ENCODE results near the gene NDUFB6. TPM values are rescaled to one million over a fixed set of nuclear protein-coding genes. Genes with fewer than 3 reads are reported as not detected.

The NDUFB6 gene
- total and polyA plus RNA-seq, 2 of the 4 experiments (the other 2 are of a cell fraction), result 24.2 to 51.0 TPM

DNA sequence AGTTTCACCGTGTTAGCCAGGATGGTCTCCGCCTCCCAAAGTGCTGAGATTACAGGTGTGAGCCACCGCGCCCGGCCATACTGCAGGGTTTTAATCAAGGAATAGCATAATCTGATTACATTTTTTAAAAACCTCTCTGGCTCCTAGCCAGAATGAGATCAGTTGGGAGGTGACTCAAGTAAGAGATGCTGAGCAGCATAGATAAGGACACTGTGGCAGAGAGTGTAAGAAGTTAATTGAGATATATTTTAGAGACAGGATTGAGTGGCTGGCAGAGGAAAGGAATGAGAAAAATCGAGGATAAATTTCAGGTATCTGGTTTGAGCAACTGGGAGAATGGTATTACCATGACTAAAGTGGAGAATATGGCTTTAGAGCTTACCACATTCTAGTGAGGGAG lies 39.6 kb downstream of the NDUFB6 start:
- in situ Hi-C loops (cut with MboI; ENCODE audit: low sequenced_read_pairs) (no loop called here), dilution Hi-C loops (cut with HindIII; ENCODE audit: low sequenced_read_pairs, unreplicated experiment) (no loop called here), intact Hi-C loops (cut with micrococcal nuclease) (no loop called here)
- Histone ChIP-seq H3K36me3 (ENCODE audit: control insufficient read depth, insufficient read depth, low read length) (no peaks in the 10 kb centered on the region), H4K20me1 (ENCODE audit: insufficient read depth, low read length) (no peaks in the 10 kb centered on the region), H3K56ac (ENCODE audit: extremely low read depth, insufficient read depth, low read length) (no peak overlapping the region), H3K9me3 (ENCODE audit: control insufficient read depth, insufficient read depth, low read length) (no peaks in the 10 kb centered on the region), H3K4ac (ENCODE audit: low read depth, low read length) (no peak overlapping the region), H3K23ac (ENCODE audit: low read depth, low read length) (no peak overlapping the region), H2BK5ac (ENCODE audit: low read depth, low read length, poor library complexity, severe bottlenecking) (no peak overlapping the region), H3K9ac (ENCODE audit: low read depth, low read length) (no peak overlapping the region), H4K5ac (ENCODE audit: low read depth, low read length) (no peak overlapping the region), H4K8ac (ENCODE audit: low read depth in 2 of 2, low read length in 2 of 2) (no peak overlapping the region), H2BK20ac (ENCODE audit: low read depth, low read length) (no peak overlapping the region), H2BK120ac (ENCODE audit: low read depth, low read length) (no peak overlapping the region), H3K4me1 (ENCODE audit: control insufficient read depth, insufficient read depth, low read length) (peaks cover 2% of the 10 kb centered on the region; the same call in 1 of the 2 replicates), H2AK9ac (replicated peaks; ENCODE audit: low read depth, low read length, poor library complexity) (no peak overlapping the region), H3K27me3 (ENCODE audit: control insufficient read depth, insufficient read depth, low read length) (no peaks in the 10 kb centered on the region), H3K79me1 (ENCODE audit: low read depth in 1 of 2, low read length in 2 of 2) (peaks cover 5 to 15% of the 10 kb centered on the region in 2 experiments; a peak in 2 of 4 replicates), H3K27ac (ENCODE audit: insufficient read depth, low read length) (no peak overlapping the region), H4K91ac (ENCODE audit: insufficient read depth, low read depth, low read length) (no peak overlapping the region), H3K14ac (replicated peaks; ENCODE audit: low read depth, low read length) (no peak overlapping the region), H3K18ac (ENCODE audit: low read depth, low read length) (no peak overlapping the region), H2AK5ac (ENCODE audit: low read depth, low read length) (no peak overlapping the region), H3K9me1 (ENCODE audit: insufficient read depth, low read length) (no peaks in the 10 kb centered on the region), H2BK15ac (ENCODE audit: low read depth, low read length) (no peak overlapping the region), H3K4me2 (ENCODE audit: low read depth, low read length) (no peak overlapping the region), H3K4me3 (ENCODE audit: insufficient read depth, low read depth, low read length) (no peak overlapping the region), H2AFZ (replicated peaks; ENCODE audit: low read length, poor library complexity) (no peak overlapping the region)
- no TSS peak for BruUV-seq (replicated peaks)
- no CpG with 5 or more reads among the region's 6 CpGs for WGBS, 2 experiments (ENCODE audit: extremely low coverage in 2 of 2, insufficient read length in 1 of 2)
- ATAC-seq (ENCODE audit: low read depth) (no peak), DNase-seq (peak; percentile 10)
- no peak for TF ChIP-seq RFX5 (IDR thresholded peaks at IDR 0.05; ENCODE audit: low read depth, low read length)
- no peak for TF ChIP-seq RAD21 (IDR thresholded peaks at IDR 0.05; ENCODE audit: low read length)
- TF ChIP-seq, protein P1, sequence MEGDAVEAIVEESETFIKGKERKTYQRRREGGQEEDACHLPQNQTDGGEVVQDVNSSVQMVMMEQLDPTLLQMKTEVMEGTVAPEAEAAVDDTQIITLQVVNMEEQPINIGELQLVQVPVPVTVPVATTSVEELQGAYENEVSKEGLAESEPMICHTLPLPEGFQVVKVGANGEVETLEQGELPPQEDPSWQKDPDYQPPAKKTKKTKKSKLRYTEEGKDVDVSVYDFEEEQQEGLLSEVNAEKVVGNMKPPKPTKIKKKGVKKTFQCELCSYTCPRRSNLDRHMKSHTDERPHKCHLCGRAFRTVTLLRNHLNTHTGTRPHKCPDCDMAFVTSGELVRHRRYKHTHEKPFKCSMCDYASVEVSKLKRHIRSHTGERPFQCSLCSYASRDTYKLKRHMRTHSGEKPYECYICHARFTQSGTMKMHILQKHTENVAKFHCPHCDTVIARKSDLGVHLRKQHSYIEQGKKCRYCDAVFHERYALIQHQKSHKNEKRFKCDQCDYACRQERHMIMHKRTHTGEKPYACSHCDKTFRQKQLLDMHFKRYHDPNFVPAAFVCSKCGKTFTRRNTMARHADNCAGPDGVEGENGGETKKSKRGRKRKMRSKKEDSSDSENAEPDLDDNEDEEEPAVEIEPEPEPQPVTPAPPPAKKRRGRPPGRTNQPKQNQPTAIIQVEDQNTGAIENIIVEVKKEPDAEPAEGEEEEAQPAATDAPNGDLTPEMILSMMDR (conservative IDR thresholded peaks at IDR 0.05; ENCODE audit: low read depth, low read length), result no peak
- no peak for TF ChIP-seq FOS (IDR thresholded peaks at IDR 0.05; ENCODE audit: low read depth, low read length)
- no peak for TF ChIP-seq CHD1 (IDR thresholded peaks at IDR 0.05; ENCODE audit: low read depth, low read length)
- TF ChIP-seq NFE2L2 (IDR thresholded peaks at IDR 0.05; ENCODE audit: low read depth, low read length), result no peak
- TF ChIP-seq MAZ (IDR thresholded peaks at IDR 0.05; ENCODE audit: borderline replicate concordance, low read depth, low read length), result no peak
- TF ChIP-seq POLR2A (IDR thresholded peaks at IDR 0.05; ENCODE audit: low read depth, low read length), result no peak
- TF ChIP-seq BHLHE40 (IDR thresholded peaks at IDR 0.05; ENCODE audit: low read depth, low read length), result no peak
- TF ChIP-seq, protein P2, sequence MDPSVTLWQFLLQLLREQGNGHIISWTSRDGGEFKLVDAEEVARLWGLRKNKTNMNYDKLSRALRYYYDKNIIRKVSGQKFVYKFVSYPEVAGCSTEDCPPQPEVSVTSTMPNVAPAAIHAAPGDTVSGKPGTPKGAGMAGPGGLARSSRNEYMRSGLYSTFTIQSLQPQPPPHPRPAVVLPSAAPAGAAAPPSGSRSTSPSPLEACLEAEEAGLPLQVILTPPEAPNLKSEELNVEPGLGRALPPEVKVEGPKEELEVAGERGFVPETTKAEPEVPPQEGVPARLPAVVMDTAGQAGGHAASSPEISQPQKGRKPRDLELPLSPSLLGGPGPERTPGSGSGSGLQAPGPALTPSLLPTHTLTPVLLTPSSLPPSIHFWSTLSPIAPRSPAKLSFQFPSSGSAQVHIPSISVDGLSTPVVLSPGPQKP (IDR thresholded peaks at IDR 0.05; ENCODE audit: borderline replicate concordance, low read depth, low read length), result no peak
- TF ChIP-seq, protein P3, sequence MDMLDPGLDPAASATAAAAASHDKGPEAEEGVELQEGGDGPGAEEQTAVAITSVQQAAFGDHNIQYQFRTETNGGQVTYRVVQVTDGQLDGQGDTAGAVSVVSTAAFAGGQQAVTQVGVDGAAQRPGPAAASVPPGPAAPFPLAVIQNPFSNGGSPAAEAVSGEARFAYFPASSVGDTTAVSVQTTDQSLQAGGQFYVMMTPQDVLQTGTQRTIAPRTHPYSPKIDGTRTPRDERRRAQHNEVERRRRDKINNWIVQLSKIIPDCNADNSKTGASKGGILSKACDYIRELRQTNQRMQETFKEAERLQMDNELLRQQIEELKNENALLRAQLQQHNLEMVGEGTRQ (IDR thresholded peaks at IDR 0.05; ENCODE audit: low read depth, low read length), result no peak
- TF ChIP-seq SMC3 (IDR thresholded peaks at IDR 0.05; ENCODE audit: low read depth, low read length), result no peak
- TF ChIP-seq MAFK (IDR thresholded peaks at IDR 0.05; ENCODE audit: low read depth, low read length), result no peak
- TF ChIP-seq MXI1 (IDR thresholded peaks at IDR 0.05; ENCODE audit: borderline replicate concordance, low read depth, low read length), result no peak
- no peak for TF ChIP-seq RCOR1 (IDR thresholded peaks at IDR 0.05; ENCODE audit: insufficient replicate concordance, low read length)
- no peak for TF ChIP-seq CEBPB (IDR thresholded peaks at IDR 0.05; ENCODE audit: low read depth, low read length)
- ChIA-PET CTCF (no interaction called here), POLR2A (ENCODE audit: unreplicated experiment) (interaction anchor here (1.0 kb wide), 1 partner anchor 8 kb away, joined by 3 read pairs; the partner anchor contains the start of gene RIGI)

Measured in IMR-90 (cell line).